Measurements from ENCODE around the gene SPAG16. TPM values are rescaled to one million over a fixed set of nuclear protein-coding genes. Genes with fewer than 3 reads are reported as not detected.

SPAG16 gene
- total RNA-seq, 3 donors from 2014 or later = 25.3 to 42.0 (median 41.7) TPM

GRCh38 chr2:214029190-214029589, 744.9 kb downstream of the SPAG16 start:
- H3K27me3 ChIP-seq = no peaks in the 10 kb centered on the region
- H3K9me3 ChIP-seq = peaks cover 0 to under 1% of the 10 kb centered on the region in 2 donors
- intact Hi-C loops (cut with DNase I; ENCODE audit: low total_unique reads) = no loop called here
- TF ChIP-seq POLR2A (IDR thresholded peaks at IDR 0.05) = no peak
- no peak for TF ChIP-seq POLR2AphosphoS5 (IDR thresholded peaks at IDR 0.05)
- no peak for TF ChIP-seq CTCF (IDR thresholded peaks at IDR 0.05)
- H3K36me3 ChIP-seq = no peaks in the 10 kb centered on the region
- H3K4me1 ChIP-seq = no peaks in the 10 kb centered on the region
- no peak for DNase-seq (ENCODE audit: low spot score in 2 of 2)
- H3K27ac ChIP-seq = no peak overlapping the region
- no peak overlapping the region for H3K4me3 ChIP-seq

- Histone ChIP-seq H3K36me3 (no peaks in the 10 kb centered on the region), H3K27ac (no peak overlapping the region), H3K27me3 (no peaks in the 10 kb centered on the region), H3K4me1 (no peaks in the 10 kb centered on the region), H3K9me3 (peaks cover 8 to 17% of the 10 kb centered on the region in 2 donors), H3K4me3 (no peak overlapping the region)
- intact Hi-C loops (cut with DNase I; ENCODE audit: low total_unique reads) = no loop called here
- DNase-seq (ENCODE audit: low spot score in 2 of 2) = no peak
- TF ChIP-seq POLR2AphosphoS5 (IDR thresholded peaks at IDR 0.05) (no peak), POLR2A (IDR thresholded peaks at IDR 0.05) (no peak), CTCF (IDR thresholded peaks at IDR 0.05) (no peak)
These were observed 747.3 kb downstream of the SPAG16 start for GRCh38 chr2:214031566-214031965.

- Histone ChIP-seq H3K4me3 (no peak overlapping the region), H3K27ac (no peak overlapping the region), H3K9me3 (peaks cover 8 to 17% of the 10 kb centered on the region in 2 donors), H3K27me3 (no peaks in the 10 kb centered on the region), H3K36me3 (no peaks in the 10 kb centered on the region), H3K4me1 (no peaks in the 10 kb centered on the region)
- DNase-seq (ENCODE audit: low spot score in 2 of 2) = no peak
- intact Hi-C loops (cut with DNase I; ENCODE audit: low total_unique reads) = no loop called here
- TF ChIP-seq POLR2A (IDR thresholded peaks at IDR 0.05) (no peak), CTCF (IDR thresholded peaks at IDR 0.05) (no peak), POLR2AphosphoS5 (IDR thresholded peaks at IDR 0.05) (no peak)
These were observed 750.2 kb downstream of the SPAG16 start for GRCh38 chr2:214034417-214034816.

- Histone ChIP-seq H3K9me3 (peaks cover 8 to 25% of the 10 kb centered on the region in 2 donors), H3K36me3 (no peaks in the 10 kb centered on the region), H3K27ac (no peak overlapping the region), H3K4me1 (no peaks in the 10 kb centered on the region), H3K4me3 (no peak overlapping the region), H3K27me3 (no peaks in the 10 kb centered on the region)
- no peak for DNase-seq (ENCODE audit: low spot score in 2 of 2)
- no peak for TF ChIP-seq POLR2AphosphoS5 (IDR thresholded peaks at IDR 0.05)
- TF ChIP-seq POLR2A (IDR thresholded peaks at IDR 0.05) = no peak
- no peak for TF ChIP-seq CTCF (IDR thresholded peaks at IDR 0.05)
- intact Hi-C loops (cut with DNase I; ENCODE audit: low total_unique reads) = no loop called here
These were observed 751.0 kb downstream of the SPAG16 start for GRCh38 chr2:214035091-214035852.

GRCh38 chr2:214035921-214036320, 751.7 kb downstream of the SPAG16 start:
- TF ChIP-seq POLR2AphosphoS5 (IDR thresholded peaks at IDR 0.05) (no peak), CTCF (IDR thresholded peaks at IDR 0.05) (no peak), POLR2A (IDR thresholded peaks at IDR 0.05) (no peak)
- Histone ChIP-seq H3K36me3 (no peaks in the 10 kb centered on the region), H3K9me3 (peaks cover 12 to 30% of the 10 kb centered on the region in 2 donors), H3K4me3 (no peak overlapping the region), H3K27me3 (no peaks in the 10 kb centered on the region), H3K27ac (no peak overlapping the region), H3K4me1 (no peaks in the 10 kb centered on the region)
- DNase-seq (ENCODE audit: low spot score in 2 of 2) = no peak
- intact Hi-C loops (cut with DNase I; ENCODE audit: low total_unique reads) = no loop called here

Measured in breast epithelium (tissue), 4 donors.